Mammary epithelial cell (primary cell): ENCODE measurements around the gene LRRTM3.

Experiments used
- EZH2 ChIP-seq: IDR thresholded peaks from 2 replicates; pipeline ENCODE4 v1.6.1; 2012; ENCODE audit warnings: low read length, inconsistent platforms, borderline replicate concordance
- TF ChIP-seq, protein P1 (sequence below), 2 donors: IDR thresholded peaks in 1 of 2; conservative IDR thresholded peaks in 1 of 2; 2 replicates each; pipeline ENCODE4 v1.5.1; 2011 to 2012; ENCODE audit warnings: inconsistent platforms in 2 of 2, low read length in 2 of 2, mild to moderate bottlenecking in 2 of 2, control low read depth in 1 of 2, low read depth in 1 of 2; ENCODE audit not compliant: insufficient read depth in 1 of 2; ENCODE audit errors: extremely low read depth in 1 of 2

GRCh38 chr10:66924674-66925345 lies 1.0 kb upstream of the LRRTM3 start:
- TF ChIP-seq EZH2, result no peak
- TF ChIP-seq, protein P1, sequence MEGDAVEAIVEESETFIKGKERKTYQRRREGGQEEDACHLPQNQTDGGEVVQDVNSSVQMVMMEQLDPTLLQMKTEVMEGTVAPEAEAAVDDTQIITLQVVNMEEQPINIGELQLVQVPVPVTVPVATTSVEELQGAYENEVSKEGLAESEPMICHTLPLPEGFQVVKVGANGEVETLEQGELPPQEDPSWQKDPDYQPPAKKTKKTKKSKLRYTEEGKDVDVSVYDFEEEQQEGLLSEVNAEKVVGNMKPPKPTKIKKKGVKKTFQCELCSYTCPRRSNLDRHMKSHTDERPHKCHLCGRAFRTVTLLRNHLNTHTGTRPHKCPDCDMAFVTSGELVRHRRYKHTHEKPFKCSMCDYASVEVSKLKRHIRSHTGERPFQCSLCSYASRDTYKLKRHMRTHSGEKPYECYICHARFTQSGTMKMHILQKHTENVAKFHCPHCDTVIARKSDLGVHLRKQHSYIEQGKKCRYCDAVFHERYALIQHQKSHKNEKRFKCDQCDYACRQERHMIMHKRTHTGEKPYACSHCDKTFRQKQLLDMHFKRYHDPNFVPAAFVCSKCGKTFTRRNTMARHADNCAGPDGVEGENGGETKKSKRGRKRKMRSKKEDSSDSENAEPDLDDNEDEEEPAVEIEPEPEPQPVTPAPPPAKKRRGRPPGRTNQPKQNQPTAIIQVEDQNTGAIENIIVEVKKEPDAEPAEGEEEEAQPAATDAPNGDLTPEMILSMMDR (conservative IDR thresholded peaks at IDR 0.05 in 1 of 2, IDR thresholded peaks at IDR 0.05 in 1 of 2; ENCODE audit: extremely low read depth in 1 of 2, insufficient read depth in 1 of 2, low read depth in 1 of 2, low read length in 2 of 2), result no peak
